DMS153 treated with DMSO at 0.1 percent for 48 hours (cell line): ENCODE measurements around the gene SSH2.
A peak's percentile ranks its signal among the peaks of the same experiment; 100 is the strongest.

Source experiments
- DNase-seq: peaks from one replicate; lab custom pipeline; 2025; ENCODE audit not compliant: unreplicated experiment; lab: John Stamatoyannopoulos, UW

SSH2 gene

GRCh38 chr17:29579866-29580771 is 349.9 kb downstream of the SSH2 start:
- peak; percentile 66 for DNase-seq

GRCh38 chr17:29578626-29579485 is 351.2 kb downstream of the SSH2 start:
- DNase-seq = no peak

- no peak for DNase-seq
Measured at GRCh38 chr17:29577385-29578211, 352.4 kb downstream of the SSH2 start.

- DNase-seq = no peak
Measured at GRCh38 chr17:29577001-29577370, 353.0 kb downstream of the SSH2 start.

GRCh38 chr17:29576214-29577000 is 353.6 kb downstream of the SSH2 start:
- no peak for DNase-seq
